Caki2 (cell line): Measurements from ENCODE around the gene SNRNP70. TPM values are rescaled to one million over a fixed set of nuclear protein-coding genes. Genes with fewer than 3 reads are reported as not detected.
"Not testable (repeated sequence)": the region's sequence is repeated elsewhere in the genome, so short reads cannot be mapped to it uniquely, and the experiment has no call there.

Source experiments
- DNase-seq: peaks from one replicate; pipeline ENCODE4 v3.0.0-alpha.2; 2015; ENCODE audit warnings: low read depth
- in situ Hi-C: cut with HindIII; loops from 2 replicates; pipeline ENCODE4 v1.10.0; 2016; ENCODE audit warnings: low sequenced_read_pairs, low pct_unique_long_range_greater_than_20kb, mixed read lengths
- total RNA-seq: library from RNA; depleted of rRNA; stranded (reverse); fragments of >200 nt; shearing (Covaris generic); gene quantifications from 2 replicates; pipeline ENCODE4 v1.2.3, GENCODE V29; 2014; ENCODE audit warnings: low replicate concordance; rRNA removed

SNRNP70 gene
- 137 and 175 TPM in 2 replicates for total RNA-seq

- in situ Hi-C loops = no loop called here
- DNase-seq = peak; percentile 99
Observed at GRCh38 chr19:49085020-49085867, at the start of gene SNRNP70. Gene SNRNP70 (plus strand): TSS chr19:49085451. CDS start chr19:49086415, 964 bp downstream.

GRCh38 chr19:49036815-49037214 lies 48.4 kb upstream of the SNRNP70 start, which contains the start of gene CGB1:
Gene CGB1 (minus strand): TSS chr19:49036895. CDS start chr19:49036711, 184 bp downstream.
- DNase-seq, in situ Hi-C loops: not testable (repeated sequence)

GRCh38 chr19:49038111-49038510 lies 47.1 kb upstream of the SNRNP70 start:
- in situ Hi-C loops, DNase-seq: not testable (repeated sequence)

- in situ Hi-C loops = not testable (repeated sequence)
- peak; percentile 74 for DNase-seq
Observed at GRCh38 chr19:49038557-49039276, 46.5 kb upstream of the SNRNP70 start.

GRCh38 chr19:49039736-49040135 lies 45.5 kb upstream of the SNRNP70 start:
- in situ Hi-C loops, DNase-seq: not testable (repeated sequence)

GRCh38 chr19:49042177-49042576 lies 43.1 kb upstream of the SNRNP70 start:
- DNase-seq = no peak
- in situ Hi-C loops = no loop called here

GRCh38 chr19:49042666-49043065 lies 42.6 kb upstream of the SNRNP70 start:
- DNase-seq, in situ Hi-C loops: not testable (repeated sequence)

- in situ Hi-C loops, DNase-seq: not testable (repeated sequence)
Observed at GRCh38 chr19:49043548-49043947, 41.7 kb upstream of the SNRNP70 start, which contains the start of gene CGB5. Gene CGB5 (plus strand): TSS chr19:49043848. CDS start chr19:49044210, 362 bp downstream.

- in situ Hi-C loops = not testable (repeated sequence)
Observed at GRCh38 chr19:49049011-49049410, 36.2 kb upstream of the SNRNP70 start, which contains the start of gene CGB8. Gene CGB8 (minus strand): TSS chr19:49049111. CDS start chr19:49048739, 372 bp downstream.

GRCh38 chr19:49049834-49050233 lies 35.4 kb upstream of the SNRNP70 start:
- DNase-seq, in situ Hi-C loops: not testable (repeated sequence)

More at GRCh38 chr19:49049011-49049410, 36.2 kb upstream of the SNRNP70 start, which contains the start of gene CGB8:
- DNase-seq = not testable (repeated sequence)

GRCh38 chr19:49050376-49051033 lies 34.7 kb upstream of the SNRNP70 start:
- in situ Hi-C loops = not testable (repeated sequence)
- peak; percentile 64 for DNase-seq

- DNase-seq = peak; percentile 75
- in situ Hi-C loops = no loop called here
Observed at GRCh38 chr19:49056101-49056901, 28.9 kb upstream of the SNRNP70 start.

GRCh38 chr19:49056902-49057596 lies 28.2 kb upstream of the SNRNP70 start:
- in situ Hi-C loops = not testable (repeated sequence)

GRCh38 chr19:49057636-49058234 lies 27.5 kb upstream of the SNRNP70 start, which contains the start of gene CGB7:
Gene CGB7 (minus strand): TSS chr19:49057749. CDS start chr19:49055375, 2,374 bp downstream.
- peak; percentile 70 for DNase-seq
- in situ Hi-C loops = no loop called here

More at GRCh38 chr19:49056902-49057596, 28.2 kb upstream of the SNRNP70 start:
- not testable (repeated sequence) for DNase-seq

GRCh38 chr19:49058562-49058961 lies 26.7 kb upstream of the SNRNP70 start:
- in situ Hi-C loops = no loop called here
- DNase-seq = no peak

GRCh38 chr19:49059053-49059452 lies 26.2 kb upstream of the SNRNP70 start:
- no peak for DNase-seq
- in situ Hi-C loops = no loop called here
